Breast epithelium (tissue), 4 donors: Measurements from ENCODE around the gene KRT34. TPM values are rescaled to one million over a fixed set of nuclear protein-coding genes. Genes with fewer than 3 reads are reported as not detected.

Source experiments
- DNase-seq, 2 donors: peaks; one replicate each; pipeline ENCODE4 v3.0.0-alpha.2; 2019; ENCODE audit warnings: low spot score in 2 of 2
- H3K27ac ChIP-seq, 2 donors: fragments of 200-600 bp; sonication (generic) in 1 of 2; one replicate each; pipeline ENCODE4 v1.5.1; 2016 to 2019; ENCODE audit warnings: mild to moderate bottlenecking in 1 of 2
- H3K27me3 ChIP-seq, 2 donors: fragments of 200-600 bp; sonication (generic) in 1 of 2; one replicate each; pipeline versions ENCODE4 v1.5.1 to v1.6.0; 2017 to 2019; ENCODE audit warnings: control low read depth in 1 of 2, mild to moderate bottlenecking in 1 of 2
- H3K36me3 ChIP-seq: fragments of 200-600 bp; one replicate; pipeline ENCODE4 v1.5.1; 2019
- H3K4me1 ChIP-seq, 2 donors: fragments of 200-600 bp; sonication (generic); one replicate each; pipeline ENCODE4 v1.5.1; 2016 to 2019; ENCODE audit warnings: control low read depth in 1 of 2
- H3K4me3 ChIP-seq, 3 donors: fragments of 200-600 bp; sonication (generic); 1 replicate in 2 of 3; 2 replicates in 1 of 3; pipeline ENCODE4 v1.5.1; 2016 to 2019; ENCODE audit warnings: mild to moderate bottlenecking in 3 of 3, moderate library complexity in 2 of 3
- H3K9me3 ChIP-seq, 2 donors: fragments of 200-600 bp; sonication (generic) in 1 of 2; one replicate each; pipeline ENCODE4 v1.5.1; 2016 to 2019; ENCODE audit warnings: control low read depth in 1 of 2
- POLR2A ChIP-seq: fragments of 450-650 bp; IDR thresholded peaks from one replicate; pipeline ENCODE4 v1.6.1; 2016; ENCODE audit warnings: antibody characterized with exemption, mild to moderate bottlenecking, moderate library complexity
- POLR2AphosphoS5 ChIP-seq, 3 donors: sonication (generic); formaldehyde crosslinking; IDR thresholded peaks; one replicate each; pipeline ENCODE4 v1.6.1; 2017; ENCODE audit warnings: antibody characterized with exemption in 3 of 3
- intact Hi-C: fragments of 100-400 bp; cut with DNase I; formaldehyde crosslinking; loops from one replicate; pipeline ENCODE4 v1.15.1; 2023; ENCODE audit warnings: low total_unique reads
- total RNA-seq, 3 donors: library from RNA; depleted of rRNA; stranded (reverse); fragments of >200 nt; gene quantifications; one replicate each; pipeline ENCODE4 v1.1.0, GENCODE V29; 2016
- TF ChIP-seq, protein P1 (sequence below), 3 donors: fragments of 450-650 bp; IDR thresholded peaks; one replicate each; pipeline ENCODE4 v1.5.1; 2016 to 2017; ENCODE audit warnings: antibody characterized with exemption in 3 of 3, mild to moderate bottlenecking in 3 of 3, moderate library complexity in 3 of 3

KRT34 gene
- total RNA-seq, 3 donors from 2014 or later = not detected

DNA sequence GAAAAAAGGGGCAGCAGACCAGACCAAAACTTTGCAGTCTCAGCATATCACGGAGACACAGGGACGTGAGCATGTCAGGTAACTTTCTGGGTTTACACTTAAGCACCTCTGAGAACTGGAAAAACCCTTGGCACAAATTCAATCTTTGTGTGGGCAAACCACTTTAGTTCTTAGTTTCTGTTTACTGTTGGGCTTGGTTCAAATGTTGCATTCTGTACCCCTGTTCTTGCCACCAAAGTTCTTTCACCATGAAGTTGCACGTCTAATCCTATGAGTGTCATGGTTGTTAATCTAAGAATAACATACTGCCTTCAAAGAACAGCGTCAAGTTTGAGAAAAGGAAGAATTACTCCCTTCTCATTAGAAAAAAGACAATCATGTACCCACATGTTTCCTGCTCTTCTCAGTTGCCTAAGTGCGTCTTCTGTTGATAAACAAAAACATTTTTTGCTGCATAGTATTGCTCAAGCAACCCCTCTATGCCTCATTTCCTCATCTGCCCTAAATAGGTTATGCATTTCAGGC lies 43.1 kb downstream of the KRT34 start:
- Histone ChIP-seq H3K27me3 (no peaks in the 10 kb centered on the region), H3K36me3 (no peaks in the 10 kb centered on the region), H3K4me3 (no peak overlapping the region), H3K4me1 (peaks cover 0 to 7% of the 10 kb centered on the region in 2 donors), H3K9me3 (peaks cover 7 to 17% of the 10 kb centered on the region in 2 donors), H3K27ac (peak overlapping the region; percentile 65 to 80)
- TF ChIP-seq POLR2AphosphoS5 (IDR thresholded peaks at IDR 0.05) (no peak), POLR2A (no peak)
- TF ChIP-seq, protein P1, sequence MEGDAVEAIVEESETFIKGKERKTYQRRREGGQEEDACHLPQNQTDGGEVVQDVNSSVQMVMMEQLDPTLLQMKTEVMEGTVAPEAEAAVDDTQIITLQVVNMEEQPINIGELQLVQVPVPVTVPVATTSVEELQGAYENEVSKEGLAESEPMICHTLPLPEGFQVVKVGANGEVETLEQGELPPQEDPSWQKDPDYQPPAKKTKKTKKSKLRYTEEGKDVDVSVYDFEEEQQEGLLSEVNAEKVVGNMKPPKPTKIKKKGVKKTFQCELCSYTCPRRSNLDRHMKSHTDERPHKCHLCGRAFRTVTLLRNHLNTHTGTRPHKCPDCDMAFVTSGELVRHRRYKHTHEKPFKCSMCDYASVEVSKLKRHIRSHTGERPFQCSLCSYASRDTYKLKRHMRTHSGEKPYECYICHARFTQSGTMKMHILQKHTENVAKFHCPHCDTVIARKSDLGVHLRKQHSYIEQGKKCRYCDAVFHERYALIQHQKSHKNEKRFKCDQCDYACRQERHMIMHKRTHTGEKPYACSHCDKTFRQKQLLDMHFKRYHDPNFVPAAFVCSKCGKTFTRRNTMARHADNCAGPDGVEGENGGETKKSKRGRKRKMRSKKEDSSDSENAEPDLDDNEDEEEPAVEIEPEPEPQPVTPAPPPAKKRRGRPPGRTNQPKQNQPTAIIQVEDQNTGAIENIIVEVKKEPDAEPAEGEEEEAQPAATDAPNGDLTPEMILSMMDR (IDR thresholded peaks at IDR 0.05) = no peak
- no peak for DNase-seq
- intact Hi-C loops = no loop called here

DNA sequence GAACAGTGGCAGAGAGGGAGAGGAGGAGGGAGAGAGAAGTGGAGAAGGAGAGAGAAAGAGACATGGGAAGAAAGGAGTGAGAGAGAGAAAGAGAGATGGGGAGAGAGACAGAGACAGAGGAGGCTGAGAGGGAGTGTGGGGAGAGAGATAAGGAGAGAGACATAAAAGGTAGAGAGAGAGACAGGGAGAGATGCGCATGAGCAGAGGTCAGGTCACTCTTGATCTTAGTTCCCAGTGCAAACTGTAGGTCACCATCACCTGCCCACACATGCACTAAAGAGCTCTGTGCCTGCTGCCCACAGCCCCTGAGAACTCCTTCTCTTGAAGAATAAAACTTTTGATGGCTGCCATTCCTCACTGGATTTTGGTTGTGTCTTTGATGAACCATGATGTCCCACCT lies 46.4 kb downstream of the KRT34 start:
- no peak for DNase-seq
- Histone ChIP-seq H3K27me3 (no peaks in the 10 kb centered on the region), H3K4me3 (no peak overlapping the region), H3K36me3 (no peaks in the 10 kb centered on the region), H3K4me1 (peaks cover 0 to 7% of the 10 kb centered on the region in 2 donors), H3K9me3 (no peaks in the 10 kb centered on the region), H3K27ac (peak overlapping the region; percentile 64 to 66)
- no peak for TF ChIP-seq POLR2A
- no peak for TF ChIP-seq POLR2AphosphoS5 (IDR thresholded peaks at IDR 0.05)
- TF ChIP-seq, protein P1 (IDR thresholded peaks at IDR 0.05) = no peak
- intact Hi-C loops = no loop called here

DNA sequence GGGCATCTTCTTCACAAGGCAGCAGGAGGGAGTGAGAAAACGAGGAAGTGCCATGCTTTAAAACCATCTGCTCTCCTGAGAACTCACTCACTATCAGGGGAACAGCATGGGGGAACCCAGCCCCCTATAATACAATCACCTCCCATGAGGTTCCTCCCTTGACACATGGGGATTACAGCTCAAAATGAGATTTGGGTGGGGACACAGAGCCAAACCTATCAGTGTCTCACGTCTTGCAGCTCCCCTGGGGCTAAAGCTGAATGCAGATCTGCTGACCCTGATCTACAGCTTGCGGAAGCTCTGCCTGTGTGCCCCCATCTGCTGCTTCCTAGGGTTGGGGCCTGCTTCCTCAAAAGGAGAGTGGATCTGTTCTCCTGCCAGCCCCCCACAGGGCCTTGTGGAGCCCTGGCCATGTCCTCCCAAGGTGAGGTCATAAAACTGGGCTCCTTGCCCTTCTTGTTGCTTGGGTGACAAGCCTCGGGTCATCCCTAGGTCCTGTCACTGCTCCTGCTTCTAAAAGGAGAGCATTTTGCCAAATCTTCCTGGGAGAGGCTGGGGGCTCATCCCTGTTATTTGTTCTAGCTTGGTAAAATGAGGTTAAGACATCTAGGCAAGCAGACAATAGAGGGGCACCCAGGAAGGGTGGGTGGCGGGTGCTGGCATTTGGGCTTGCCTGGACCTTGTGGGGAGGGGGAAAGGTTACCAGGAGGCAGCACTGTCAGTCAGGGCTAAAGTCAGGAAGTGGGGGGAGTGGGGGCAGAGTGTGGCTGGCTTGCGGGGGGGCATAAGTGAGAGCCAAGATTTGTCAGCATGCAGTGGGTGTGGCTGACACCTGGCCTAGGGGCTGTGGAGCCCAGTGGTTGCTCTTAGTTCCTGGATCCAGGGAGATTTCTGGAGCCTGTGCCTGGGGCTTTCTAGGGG lies 47.5 kb downstream of the KRT34 start:
- Histone ChIP-seq H3K4me3 (no peak overlapping the region), H3K27me3 (no peaks in the 10 kb centered on the region), H3K27ac (peak overlapping the region; percentile 64 to 66), H3K9me3 (no peaks in the 10 kb centered on the region), H3K4me1 (peaks cover 0 to 4% of the 10 kb centered on the region in 2 donors), H3K36me3 (no peaks in the 10 kb centered on the region)
- intact Hi-C loops = no loop called here
- DNase-seq = no peak
- no peak for TF ChIP-seq POLR2AphosphoS5 (IDR thresholded peaks at IDR 0.05)
- TF ChIP-seq, protein P1 (IDR thresholded peaks at IDR 0.05) = no peak
- TF ChIP-seq POLR2A = no peak

DNA sequence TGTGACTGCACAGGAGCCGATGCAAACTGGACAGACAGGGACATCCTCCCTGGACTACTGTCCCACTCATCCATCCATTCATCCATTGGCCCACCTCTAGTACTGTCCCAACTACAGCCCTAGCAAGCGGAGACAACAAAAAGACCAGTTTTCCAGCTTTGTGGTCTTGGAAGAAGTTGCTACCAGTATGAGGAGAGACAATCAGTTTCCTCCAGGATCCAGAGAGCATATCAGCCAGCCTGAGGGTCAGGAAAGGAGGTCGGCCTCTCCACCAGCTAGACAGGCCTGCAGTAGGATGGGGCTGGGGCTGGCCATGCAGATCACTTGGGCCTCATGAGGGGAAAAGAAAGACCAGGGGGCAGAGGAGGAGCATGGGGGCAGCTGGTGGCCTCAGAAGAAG lies 48.3 kb downstream of the KRT34 start:
- no peak for TF ChIP-seq POLR2A
- TF ChIP-seq, protein P1 (IDR thresholded peaks at IDR 0.05) = no peak
- no peak for TF ChIP-seq POLR2AphosphoS5 (IDR thresholded peaks at IDR 0.05)
- DNase-seq = no peak

DNA sequence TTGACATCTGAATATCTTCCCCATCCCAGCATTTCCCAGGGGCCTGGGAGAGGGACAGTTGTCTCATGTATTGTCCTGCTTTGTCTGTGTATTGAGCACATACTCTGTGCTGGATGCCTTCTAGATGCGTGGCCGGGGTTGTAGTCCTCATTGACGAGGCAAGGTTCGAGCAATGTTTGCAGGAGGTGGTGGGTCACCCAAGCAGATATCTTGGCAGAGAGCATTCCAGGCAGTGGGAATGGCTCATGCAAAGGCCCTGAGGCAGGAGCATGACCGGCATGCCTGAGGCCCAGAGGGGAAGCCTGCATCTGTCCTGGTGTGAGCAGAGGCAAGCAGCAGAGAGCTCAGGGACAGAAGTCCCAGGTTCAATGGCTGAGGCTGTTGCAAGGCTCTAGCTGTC lies 49.0 kb downstream of the KRT34 start:
- TF ChIP-seq POLR2A = no peak
- no peaks in the 10 kb centered on the region for H3K36me3 ChIP-seq
- H3K27me3 ChIP-seq = no peaks in the 10 kb centered on the region
- no peaks in the 10 kb centered on the region for H3K9me3 ChIP-seq
- intact Hi-C loops = no loop called here
- DNase-seq = no peak
- H3K27ac ChIP-seq = no peak overlapping the region
- H3K4me1 ChIP-seq = no peaks in the 10 kb centered on the region
- no peak overlapping the region for H3K4me3 ChIP-seq

More for the DNA sequence above, 48.3 kb downstream of the KRT34 start:
- Histone ChIP-seq H3K27ac (peak overlapping the region in 1 of 2 donors; percentile 64), H3K4me3 (no peak overlapping the region), H3K36me3 (no peaks in the 10 kb centered on the region), H3K27me3 (no peaks in the 10 kb centered on the region), H3K9me3 (no peaks in the 10 kb centered on the region), H3K4me1 (no peaks in the 10 kb centered on the region)
- intact Hi-C loops = no loop called here
